HuH-7 (cell line): ENCODE measurements around the gene DNAH17.
"Not testable (repeated sequence)": the region's sequence is repeated elsewhere in the genome, so short reads cannot be mapped to it uniquely, and the experiment has no call there.

Source experiments
- DNase-seq: peaks from one replicate; pipeline ENCODE4 v3.0.0; 2011; ENCODE audit warnings: low spot score

The DNAH17 gene

GRCh38 chr17:78475211-78475610 lies 102.0 kb downstream of the DNAH17 start:
- no peak for DNase-seq

GRCh38 chr17:78474614-78475146 lies 102.5 kb downstream of the DNAH17 start:
- no peak for DNase-seq

GRCh38 chr17:78473951-78474613 lies 103.1 kb downstream of the DNAH17 start:
- no peak for DNase-seq

- DNase-seq = no peak
Observed at GRCh38 chr17:78472035-78472905, 104.9 kb downstream of the DNAH17 start.

GRCh38 chr17:78471635-78472034 lies 105.6 kb downstream of the DNAH17 start:
- no peak for DNase-seq

- DNase-seq = no peak
Observed at GRCh38 chr17:78469443-78469842, 107.8 kb downstream of the DNAH17 start.

GRCh38 chr17:78468366-78468765 lies 108.8 kb downstream of the DNAH17 start:
- no peak for DNase-seq

GRCh38 chr17:78466786-78467715 lies 110.1 kb downstream of the DNAH17 start:
- DNase-seq = no peak

GRCh38 chr17:78466109-78466785 lies 110.9 kb downstream of the DNAH17 start:
- not testable (repeated sequence) for DNase-seq

GRCh38 chr17:78462148-78462547 lies 115.0 kb downstream of the DNAH17 start:
- no peak for DNase-seq

- DNase-seq = no peak
Observed at GRCh38 chr17:78461799-78462053, 115.5 kb downstream of the DNAH17 start.

- no peak for DNase-seq
Observed at GRCh38 chr17:78460951-78461798, 116.0 kb downstream of the DNAH17 start.

- DNase-seq = no peak
Observed at GRCh38 chr17:78460176-78460675, 117.0 kb downstream of the DNAH17 start.

- no peak for DNase-seq
Observed at GRCh38 chr17:78459696-78460095, 117.5 kb downstream of the DNAH17 start.

- DNase-seq = no peak
Observed at GRCh38 chr17:78458736-78459335, 118.4 kb downstream of the DNAH17 start.

GRCh38 chr17:78458091-78458490 lies 119.1 kb downstream of the DNAH17 start:
- DNase-seq = no peak

GRCh38 chr17:78454346-78454745 lies 122.8 kb downstream of the DNAH17 start:
- no peak for DNase-seq

- no peak for DNase-seq
Observed at GRCh38 chr17:78451753-78452152, 125.4 kb downstream of the DNAH17 start.

GRCh38 chr17:78450696-78451345 lies 126.4 kb downstream of the DNAH17 start:
- DNase-seq = no peak
